ENCODE measurements around the gene RSRC2. TPM values are rescaled to one million over a fixed set of nuclear protein-coding genes. Genes with fewer than 3 reads are reported as not detected.

The RSRC2 gene
- total RNA-seq, 1 experiment from 2014 or later = 68.7 TPM

DNA sequence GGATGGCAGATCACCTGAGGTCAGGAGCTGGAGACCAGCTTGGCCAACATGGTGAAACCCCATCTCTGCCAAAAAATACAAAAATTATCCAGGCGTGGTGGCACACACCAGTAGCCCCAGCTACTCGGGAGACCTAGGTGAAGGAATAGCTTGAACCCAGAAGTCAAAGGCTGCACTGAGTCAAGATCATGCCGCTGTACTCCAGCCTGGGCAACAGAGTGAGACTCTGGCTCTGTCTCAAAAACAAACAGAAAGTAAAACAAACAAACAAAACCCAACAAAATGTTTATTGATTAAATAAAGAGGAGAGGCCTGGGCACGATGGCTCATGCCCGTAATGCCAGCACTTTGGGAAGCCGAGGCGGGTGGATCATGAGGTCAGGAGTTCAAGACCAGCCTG lies 31.5 kb downstream of the RSRC2 start:
- intact Hi-C loops (cut with micrococcal nuclease) = no loop called here
- CTCF ChIA-PET = no interaction called here
- Histone ChIP-seq H3K4me1 (ENCODE audit: control insufficient read depth in 1 of 2, insufficient read depth in 2 of 2, low read length in 2 of 2) (peaks cover 6 to 11% of the 10 kb centered on the region in 2 experiments; a peak in 2 of 4 replicates), H3K9me3 (ENCODE audit: control insufficient read depth in 1 of 2, insufficient read depth in 1 of 2, low read depth in 1 of 2, low read length in 2 of 2) (no peaks in the 10 kb centered on the region), H3K27me3 (ENCODE audit: insufficient read depth, low read length) (no peaks in the 10 kb centered on the region), H3K9me2 (ENCODE audit: insufficient read depth) (no peaks in the 10 kb centered on the region), H3K36me3 (ENCODE audit: control insufficient read depth in 1 of 2, insufficient read depth in 2 of 2, low read length in 2 of 2) (peaks cover 17 to 19% of the 10 kb centered on the region in 2 experiments), H2AFZ (ENCODE audit: low read depth, low read length, poor library complexity, severe bottlenecking) (no peak overlapping the region), H3K4me2 (ENCODE audit: low read length) (no peak overlapping the region), H3K9ac (ENCODE audit: low read length) (no peak overlapping the region), H3K79me2 (ENCODE audit: insufficient read depth, low read length) (peaks cover 79% of the 10 kb centered on the region), H3K27ac (ENCODE audit: low read depth, low read length) (no peak overlapping the region), H3K4me3 (replicated peaks in 1 of 2; ENCODE audit: low read depth in 1 of 2, low read length in 2 of 2) (no peak overlapping the region), H4K20me1 (ENCODE audit: insufficient read depth) (no peaks in the 10 kb centered on the region)
- DNase-seq (ENCODE audit: low read depth, low spot score) (no peak), ATAC-seq (no peak)
- POLR2A ChIA-PET = interaction anchor here (1.6 kb wide), 1 partner anchor 19 kb away, joined by 4 read pairs; no protein-coding TSS in a partner anchor
- BruUV-seq (replicated peaks) = no TSS peak
- RAD21 ChIA-PET (ENCODE audit: low non-redundant PET in 1 of 2, low total read pairs in 2 of 2, uncharacterized antibody in 2 of 2, unreplicated experiment in 2 of 2) = no interaction called here
- TF ChIP-seq TCF7L2 (IDR thresholded peaks at IDR 0.05; ENCODE audit: borderline replicate concordance, extremely low read depth, insufficient read depth, insufficient read length) (no peak), ELF1 (IDR thresholded peaks at IDR 0.05; ENCODE audit: borderline replicate concordance, low read depth) (no peak), ZFX (IDR thresholded peaks at IDR 0.05) (no peak), SP1 (IDR thresholded peaks at IDR 0.05; ENCODE audit: low read depth) (no peak), CBX3 (IDR thresholded peaks at IDR 0.05; ENCODE audit: low read depth) (no peak), JUND (IDR thresholded peaks at IDR 0.05) (no peak), POLR2A (IDR thresholded peaks at IDR 0.05; ENCODE audit: borderline replicate concordance, extremely low read depth, insufficient read depth, insufficient read length) (no peak), ZNF274 (IDR thresholded peaks at IDR 0.05; ENCODE audit: low read depth, low read length) (no peak), SRF (IDR thresholded peaks at IDR 0.05; ENCODE audit: low read depth) (no peak), CEBPB (IDR thresholded peaks at IDR 0.05; ENCODE audit: low read depth) (no peak), SIN3A (IDR thresholded peaks at IDR 0.05; ENCODE audit: low read depth) (no peak)
- TF ChIP-seq, protein P1, sequence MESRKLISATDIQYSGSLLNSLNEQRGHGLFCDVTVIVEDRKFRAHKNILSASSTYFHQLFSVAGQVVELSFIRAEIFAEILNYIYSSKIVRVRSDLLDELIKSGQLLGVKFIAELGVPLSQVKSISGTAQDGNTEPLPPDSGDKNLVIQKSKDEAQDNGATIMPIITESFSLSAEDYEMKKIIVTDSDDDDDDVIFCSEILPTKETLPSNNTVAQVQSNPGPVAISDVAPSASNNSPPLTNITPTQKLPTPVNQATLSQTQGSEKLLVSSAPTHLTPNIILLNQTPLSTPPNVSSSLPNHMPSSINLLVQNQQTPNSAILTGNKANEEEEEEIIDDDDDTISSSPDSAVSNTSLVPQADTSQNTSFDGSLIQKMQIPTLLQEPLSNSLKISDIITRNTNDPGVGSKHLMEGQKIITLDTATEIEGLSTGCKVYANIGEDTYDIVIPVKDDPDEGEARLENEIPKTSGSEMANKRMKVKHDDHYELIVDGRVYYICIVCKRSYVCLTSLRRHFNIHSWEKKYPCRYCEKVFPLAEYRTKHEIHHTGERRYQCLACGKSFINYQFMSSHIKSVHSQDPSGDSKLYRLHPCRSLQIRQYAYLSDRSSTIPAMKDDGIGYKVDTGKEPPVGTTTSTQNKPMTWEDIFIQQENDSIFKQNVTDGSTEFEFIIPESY (IDR thresholded peaks at IDR 0.05; ENCODE audit: extremely low read depth, insufficient replicate concordance, low read length) = no peak
- TF ChIP-seq, protein P2, sequence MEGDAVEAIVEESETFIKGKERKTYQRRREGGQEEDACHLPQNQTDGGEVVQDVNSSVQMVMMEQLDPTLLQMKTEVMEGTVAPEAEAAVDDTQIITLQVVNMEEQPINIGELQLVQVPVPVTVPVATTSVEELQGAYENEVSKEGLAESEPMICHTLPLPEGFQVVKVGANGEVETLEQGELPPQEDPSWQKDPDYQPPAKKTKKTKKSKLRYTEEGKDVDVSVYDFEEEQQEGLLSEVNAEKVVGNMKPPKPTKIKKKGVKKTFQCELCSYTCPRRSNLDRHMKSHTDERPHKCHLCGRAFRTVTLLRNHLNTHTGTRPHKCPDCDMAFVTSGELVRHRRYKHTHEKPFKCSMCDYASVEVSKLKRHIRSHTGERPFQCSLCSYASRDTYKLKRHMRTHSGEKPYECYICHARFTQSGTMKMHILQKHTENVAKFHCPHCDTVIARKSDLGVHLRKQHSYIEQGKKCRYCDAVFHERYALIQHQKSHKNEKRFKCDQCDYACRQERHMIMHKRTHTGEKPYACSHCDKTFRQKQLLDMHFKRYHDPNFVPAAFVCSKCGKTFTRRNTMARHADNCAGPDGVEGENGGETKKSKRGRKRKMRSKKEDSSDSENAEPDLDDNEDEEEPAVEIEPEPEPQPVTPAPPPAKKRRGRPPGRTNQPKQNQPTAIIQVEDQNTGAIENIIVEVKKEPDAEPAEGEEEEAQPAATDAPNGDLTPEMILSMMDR (IDR thresholded peaks at IDR 0.05 in 2 of 3, conservative IDR thresholded peaks at IDR 0.05 in 1 of 3; ENCODE audit: borderline replicate concordance in 1 of 3, insufficient read depth in 1 of 3, low read depth in 2 of 3, low read length in 2 of 3) = no peak
- TF ChIP-seq, protein P3, sequence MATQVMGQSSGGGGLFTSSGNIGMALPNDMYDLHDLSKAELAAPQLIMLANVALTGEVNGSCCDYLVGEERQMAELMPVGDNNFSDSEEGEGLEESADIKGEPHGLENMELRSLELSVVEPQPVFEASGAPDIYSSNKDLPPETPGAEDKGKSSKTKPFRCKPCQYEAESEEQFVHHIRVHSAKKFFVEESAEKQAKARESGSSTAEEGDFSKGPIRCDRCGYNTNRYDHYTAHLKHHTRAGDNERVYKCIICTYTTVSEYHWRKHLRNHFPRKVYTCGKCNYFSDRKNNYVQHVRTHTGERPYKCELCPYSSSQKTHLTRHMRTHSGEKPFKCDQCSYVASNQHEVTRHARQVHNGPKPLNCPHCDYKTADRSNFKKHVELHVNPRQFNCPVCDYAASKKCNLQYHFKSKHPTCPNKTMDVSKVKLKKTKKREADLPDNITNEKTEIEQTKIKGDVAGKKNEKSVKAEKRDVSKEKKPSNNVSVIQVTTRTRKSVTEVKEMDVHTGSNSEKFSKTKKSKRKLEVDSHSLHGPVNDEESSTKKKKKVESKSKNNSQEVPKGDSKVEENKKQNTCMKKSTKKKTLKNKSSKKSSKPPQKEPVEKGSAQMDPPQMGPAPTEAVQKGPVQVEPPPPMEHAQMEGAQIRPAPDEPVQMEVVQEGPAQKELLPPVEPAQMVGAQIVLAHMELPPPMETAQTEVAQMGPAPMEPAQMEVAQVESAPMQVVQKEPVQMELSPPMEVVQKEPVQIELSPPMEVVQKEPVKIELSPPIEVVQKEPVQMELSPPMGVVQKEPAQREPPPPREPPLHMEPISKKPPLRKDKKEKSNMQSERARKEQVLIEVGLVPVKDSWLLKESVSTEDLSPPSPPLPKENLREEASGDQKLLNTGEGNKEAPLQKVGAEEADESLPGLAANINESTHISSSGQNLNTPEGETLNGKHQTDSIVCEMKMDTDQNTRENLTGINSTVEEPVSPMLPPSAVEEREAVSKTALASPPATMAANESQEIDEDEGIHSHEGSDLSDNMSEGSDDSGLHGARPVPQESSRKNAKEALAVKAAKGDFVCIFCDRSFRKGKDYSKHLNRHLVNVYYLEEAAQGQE (IDR thresholded peaks at IDR 0.05; ENCODE audit: low read depth) = no peak
- TF ChIP-seq, protein P4, sequence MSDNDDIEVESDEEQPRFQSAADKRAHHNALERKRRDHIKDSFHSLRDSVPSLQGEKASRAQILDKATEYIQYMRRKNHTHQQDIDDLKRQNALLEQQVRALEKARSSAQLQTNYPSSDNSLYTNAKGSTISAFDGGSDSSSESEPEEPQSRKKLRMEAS (IDR thresholded peaks at IDR 0.05) = no peak
- TF ChIP-seq, protein P5, sequence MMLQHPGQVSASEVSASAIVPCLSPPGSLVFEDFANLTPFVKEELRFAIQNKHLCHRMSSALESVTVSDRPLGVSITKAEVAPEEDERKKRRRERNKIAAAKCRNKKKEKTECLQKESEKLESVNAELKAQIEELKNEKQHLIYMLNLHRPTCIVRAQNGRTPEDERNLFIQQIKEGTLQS (IDR thresholded peaks at IDR 0.05) = no peak
